OCI-LY3 (cell line): ENCODE results near the gene SPNS2.

Source experiments
- EZH2phosphoT487 ChIP-seq: fragments of 200-600 bp; shearing (Covaris generic); IDR thresholded peaks from 2 replicates; pipeline ENCODE4 v1.6.1; 2018; ENCODE audit warnings: antibody characterized with exemption, mixed run types, low read depth
- TF ChIP-seq, protein P1 (sequence below): fragments of 200-600, 300-600 bp; sonication (generic); IDR thresholded peaks from 2 replicates; pipeline ENCODE4 v1.5.1; 2014; ENCODE audit warnings: antibody characterized with exemption, low read length, low read depth

DNA sequence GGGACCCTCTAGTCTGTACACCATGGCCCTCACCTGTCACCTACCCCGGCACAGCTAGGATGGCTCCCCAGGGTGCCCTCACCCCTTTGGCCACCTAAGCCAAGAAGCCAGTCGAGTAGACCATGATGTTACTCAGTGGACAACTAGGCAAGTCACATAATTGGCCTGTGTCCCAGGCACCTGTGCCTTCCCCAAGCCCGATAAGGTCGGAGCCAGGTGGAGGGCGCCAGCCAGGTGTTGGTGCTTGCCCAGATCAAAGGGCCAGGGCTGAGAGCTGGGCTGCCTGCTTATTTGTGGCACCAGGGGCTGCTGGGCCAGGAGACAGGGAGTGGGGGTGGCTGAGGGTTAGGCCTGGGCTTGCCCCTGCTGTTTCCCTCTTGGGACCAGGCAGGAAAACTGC is 16.8 kb downstream of the SPNS2 start:
- TF ChIP-seq, protein P1, sequence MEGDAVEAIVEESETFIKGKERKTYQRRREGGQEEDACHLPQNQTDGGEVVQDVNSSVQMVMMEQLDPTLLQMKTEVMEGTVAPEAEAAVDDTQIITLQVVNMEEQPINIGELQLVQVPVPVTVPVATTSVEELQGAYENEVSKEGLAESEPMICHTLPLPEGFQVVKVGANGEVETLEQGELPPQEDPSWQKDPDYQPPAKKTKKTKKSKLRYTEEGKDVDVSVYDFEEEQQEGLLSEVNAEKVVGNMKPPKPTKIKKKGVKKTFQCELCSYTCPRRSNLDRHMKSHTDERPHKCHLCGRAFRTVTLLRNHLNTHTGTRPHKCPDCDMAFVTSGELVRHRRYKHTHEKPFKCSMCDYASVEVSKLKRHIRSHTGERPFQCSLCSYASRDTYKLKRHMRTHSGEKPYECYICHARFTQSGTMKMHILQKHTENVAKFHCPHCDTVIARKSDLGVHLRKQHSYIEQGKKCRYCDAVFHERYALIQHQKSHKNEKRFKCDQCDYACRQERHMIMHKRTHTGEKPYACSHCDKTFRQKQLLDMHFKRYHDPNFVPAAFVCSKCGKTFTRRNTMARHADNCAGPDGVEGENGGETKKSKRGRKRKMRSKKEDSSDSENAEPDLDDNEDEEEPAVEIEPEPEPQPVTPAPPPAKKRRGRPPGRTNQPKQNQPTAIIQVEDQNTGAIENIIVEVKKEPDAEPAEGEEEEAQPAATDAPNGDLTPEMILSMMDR, result no peak
- no peak for TF ChIP-seq EZH2phosphoT487
